SU-DHL-6 (cell line): ENCODE data around the gene MPPE1.

Experiments
- CTCF ChIP-seq: fragments of 200-600 bp; sonication (generic); IDR thresholded peaks from one replicate; pipeline ENCODE4 v1.5.1; 2017; ENCODE audit warnings: antibody characterized with exemption, mild to moderate bottlenecking, low read length, moderate library complexity; ENCODE audit not compliant: insufficient read depth, poor library complexity, severe bottlenecking
- EZH2phosphoT487 ChIP-seq: fragments of 200-600 bp; sonication (generic), shearing (Covaris generic); conservative IDR thresholded peaks from 2 replicates; pipeline ENCODE4 v1.6.1; 2018; ENCODE audit warnings: mild to moderate bottlenecking, antibody characterized with exemption, low read length, moderate library complexity, mixed read lengths

- TF ChIP-seq CTCF (no peak), EZH2phosphoT487 (no peak)
Measured at GRCh38 chr18:11932393-11932792, 24.3 kb upstream of the MPPE1 start.
